HepG2 (cell line): Measurements from ENCODE around the gene PAIP2. TPM values are rescaled to one million over a fixed set of nuclear protein-coding genes. Genes with fewer than 3 reads are reported as not detected.
A peak's percentile ranks its signal among the peaks of the same experiment; 100 is the strongest.

Experiments
- ARID4A ChIP-seq: sonication (generic); formaldehyde crosslinking; IDR thresholded peaks from 2 replicates; pipeline ENCODE4 v1.5.0; 2020; ENCODE audit warnings: mild to moderate bottlenecking, missing genetic modification reagents, borderline replicate concordance
- ATM ChIP-seq: fragments of 450-650 bp; IDR thresholded peaks from 2 replicates; pipeline ENCODE4 v1.7.1; 2017; ENCODE audit warnings: mild to moderate bottlenecking, borderline replicate concordance
- BCL3 ChIP-seq: sonication (generic); formaldehyde crosslinking; IDR thresholded peaks from 2 replicates; pipeline ENCODE4 v1.5.1; 2020; ENCODE audit warnings: mild to moderate bottlenecking, missing genetic modification reagents, moderate library complexity
- CSRNP1 ChIP-seq: sonication (generic); formaldehyde crosslinking; IDR thresholded peaks from 2 replicates; pipeline ENCODE4 v1.8.1; 2023; ENCODE audit warnings: mild to moderate bottlenecking, missing genetic modification reagents
- ELF3 ChIP-seq: IDR thresholded peaks from 2 replicates; pipeline ENCODE4 v1.6.1; 2016; ENCODE audit warnings: missing genetic modification reagents, missing compliant biosample characterization
- FOXO1 ChIP-seq: sonication (generic); formaldehyde crosslinking; IDR thresholded peaks from 2 replicates; pipeline ENCODE4 v1.4.0; 2020; ENCODE audit warnings: missing genetic modification reagents
- HOMEZ ChIP-seq: IDR thresholded peaks from 2 replicates; pipeline ENCODE4 v1.6.1; 2016; ENCODE audit warnings: low read depth
- MEIS1 ChIP-seq: sonication (generic); formaldehyde crosslinking; IDR thresholded peaks from 2 replicates; pipeline ENCODE4 v1.9.0; 2021; ENCODE audit warnings: mild to moderate bottlenecking, missing genetic modification reagents, moderate library complexity, borderline replicate concordance
- NFE2L2 ChIP-seq: fragments of 150-350 bp; IDR thresholded peaks from 2 replicates; pipeline ENCODE4 v1.6.1; 2014; ENCODE audit warnings: low read length
- POLR2AphosphoS5 ChIP-seq: IDR thresholded peaks from 2 replicates; pipeline ENCODE4 v1.6.1; 2012; ENCODE audit warnings: low read depth, low read length
- SAFB2 ChIP-seq: sonication (generic); formaldehyde crosslinking; IDR thresholded peaks from 2 replicates; pipeline ENCODE4 v1.5.1; 2020; ENCODE audit warnings: missing genetic modification reagents, low read depth, mild to moderate bottlenecking, borderline replicate concordance
- SP2 ChIP-seq: sonication (generic); formaldehyde crosslinking; IDR thresholded peaks from 2 replicates; pipeline ENCODE4 v1.5.1; 2020; ENCODE audit warnings: mild to moderate bottlenecking, missing genetic modification reagents
- TP53 ChIP-seq: sonication (generic); formaldehyde crosslinking; conservative IDR thresholded peaks from 2 replicates; pipeline ENCODE4 v1.4.0; 2020; ENCODE audit warnings: missing genetic modification reagents
- ZFP1 ChIP-seq: IDR thresholded peaks from 2 replicates; pipeline ENCODE4 v1.6.1; 2016
- ZNF20 ChIP-seq: sonication (generic); formaldehyde crosslinking; IDR thresholded peaks from 2 replicates; pipeline ENCODE4 v1.4.0; 2020; ENCODE audit warnings: mild to moderate bottlenecking, moderate library complexity, missing genetic modification reagents
- ZNF414 ChIP-seq: sonication (generic); formaldehyde crosslinking; IDR thresholded peaks from 2 replicates; pipeline ENCODE4 v1.5.0; 2020; ENCODE audit warnings: missing genetic modification reagents
- ZNF644 ChIP-seq: IDR thresholded peaks from 2 replicates; pipeline ENCODE4 v1.6.1; 2016; ENCODE audit warnings: low read depth
- ZNF746 ChIP-seq: sonication (generic); formaldehyde crosslinking; IDR thresholded peaks from 2 replicates; pipeline ENCODE4 v1.8.0; 2022; ENCODE audit warnings: mild to moderate bottlenecking, missing genetic modification reagents
- ZNF788 ChIP-seq: sonication (generic); formaldehyde crosslinking; IDR thresholded peaks from 2 replicates; pipeline ENCODE4 v1.5.0; 2020; ENCODE audit warnings: mild to moderate bottlenecking, missing genetic modification reagents, borderline replicate concordance
- ZSCAN20 ChIP-seq: sonication (generic); formaldehyde crosslinking; IDR thresholded peaks from 2 replicates; pipeline ENCODE4 v1.4.0; 2020; ENCODE audit warnings: missing genetic modification reagents, mild to moderate bottlenecking, borderline replicate concordance
- ZSCAN30 ChIP-seq: sonication (generic); formaldehyde crosslinking; IDR thresholded peaks from 2 replicates; pipeline ENCODE4 v1.5.0; 2020; ENCODE audit warnings: mild to moderate bottlenecking, missing genetic modification reagents
- polyA plus RNA-seq, 8 experiments: library from polyadenylated mRNA; depleted of rRNA in 3 of 8; stranded (reverse) in 7 of 8; unstranded in 1 of 8; fragments of >200 nt; fragmentation: Illumina TruSeq in 4 of 8; extraction: Trizol in 4 of 8; gene quantifications; 2 replicates each; pipeline versions ENCODE4 v1.2.1 to v1.2.3, GENCODE V29; 2011 to 2016; ENCODE audit warnings: low read depth in 4 of 8, missing spikeins in 1 of 8, mixed read lengths in 1 of 8; ENCODE audit not compliant: insufficient read depth in 1 of 8
- total RNA-seq, 5 experiments: library from RNA; depleted of rRNA; stranded (reverse); fragments of >200 nt; fragmentation: Illumina TruSeq; extraction: Trizol; gene quantifications; 2 replicates each; pipeline ENCODE4 v1.2.3, GENCODE V29; 2016; ENCODE audit warnings: low read depth in 1 of 5

The PAIP2 gene
- total and polyA plus RNA-seq, 2 of the 13 experiments (the other 11 are each of a cell fraction or from before 2014, with no cell fraction given) = 61.5 to 76.3 TPM

GRCh38 chr5:139403787-139404483 lies 62.3 kb downstream of the PAIP2 start, which contains the start of gene SPATA24 (continued):
- peak; percentile 69 for TF ChIP-seq POLR2AphosphoS5
- TF ChIP-seq BCL3 (CRISPR knock-in tag) = peak; percentile 61; the same call in 1 of the 2 replicates
- TF ChIP-seq TP53 (CRISPR knock-in tag) = no peak
- peak; percentile 82; the same call in 1 of the 2 replicates for TF ChIP-seq ZNF414 (CRISPR knock-in tag)
- peak; percentile 60 for TF ChIP-seq SP2 (CRISPR knock-in tag)
- TF ChIP-seq CSRNP1 = no peak
- TF ChIP-seq ATM = no peak
- 0 out of 2 replicates have a peak, but pooled peaks have one; percentile 43 for TF ChIP-seq ZSCAN20 (CRISPR knock-in tag)
- TF ChIP-seq NFE2L2 = no peak
- TF ChIP-seq ARID4A (CRISPR knock-in tag) = peak; percentile 84; the same call in 1 of the 2 replicates
- no peak for TF ChIP-seq MEIS1 (CRISPR knock-in tag)
- TF ChIP-seq FOXO1 (CRISPR knock-in tag) = no peak
- no peak for TF ChIP-seq ZFP1
- 0 out of 2 replicates have a peak, but pooled peaks have one; percentile 13 for TF ChIP-seq ZNF788
- no peak for TF ChIP-seq ZNF20 (CRISPR knock-in tag)
- no peak for TF ChIP-seq ZNF644 (CRISPR knock-in tag)
- TF ChIP-seq ELF3 (CRISPR knock-in tag) = peak; percentile 36; the same call in 1 of the 2 replicates
- TF ChIP-seq ZNF746 (CRISPR knock-in tag) = no peak
- no peak for TF ChIP-seq ZSCAN30 (CRISPR knock-in tag)
- no peak for TF ChIP-seq HOMEZ (CRISPR knock-in tag)
- TF ChIP-seq SAFB2 (CRISPR knock-in tag) = no peak
